Posterior cingulate gyrus (tissue), 11 donors: ENCODE results near the gene CRTC1.

ENCODE experiments used
- DNase-seq, 10 donors: peaks; one replicate each; pipeline versions ENCODE4 v3.0.0 to v3.0.0-alpha.2; 2020 to 2021; ENCODE audit warnings: mixed read lengths in 3 of 10
- intact Hi-C: fragments of 100-400 bp; cut with DNase I; formaldehyde crosslinking; loops from one replicate; pipeline ENCODE4 v1.15.1; 2023

The CRTC1 gene

DNA sequence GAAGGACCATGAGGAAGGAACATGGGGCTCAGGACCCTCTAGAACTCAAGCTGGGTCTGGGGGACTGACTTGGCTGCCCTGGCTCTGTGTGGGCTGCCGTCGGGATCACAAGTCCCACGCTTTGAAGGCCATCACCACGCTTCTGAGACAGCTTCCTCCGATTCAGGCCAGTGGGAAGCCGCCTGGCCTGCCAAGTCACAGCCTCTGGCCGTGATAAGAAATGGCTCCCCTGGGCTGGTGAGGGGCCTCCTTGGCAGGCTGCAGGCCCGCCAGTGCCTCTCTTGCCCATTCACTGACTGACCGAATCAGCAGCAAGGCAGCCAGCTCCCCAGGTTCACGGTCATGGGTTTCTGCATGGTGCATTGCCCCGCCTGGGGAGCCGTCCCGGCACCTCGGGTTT is 58.8 kb downstream of the CRTC1 start:
- intact Hi-C loops: no loop called here
- DNase-seq: peak in 1 of 10 donors; percentile 73

DNA sequence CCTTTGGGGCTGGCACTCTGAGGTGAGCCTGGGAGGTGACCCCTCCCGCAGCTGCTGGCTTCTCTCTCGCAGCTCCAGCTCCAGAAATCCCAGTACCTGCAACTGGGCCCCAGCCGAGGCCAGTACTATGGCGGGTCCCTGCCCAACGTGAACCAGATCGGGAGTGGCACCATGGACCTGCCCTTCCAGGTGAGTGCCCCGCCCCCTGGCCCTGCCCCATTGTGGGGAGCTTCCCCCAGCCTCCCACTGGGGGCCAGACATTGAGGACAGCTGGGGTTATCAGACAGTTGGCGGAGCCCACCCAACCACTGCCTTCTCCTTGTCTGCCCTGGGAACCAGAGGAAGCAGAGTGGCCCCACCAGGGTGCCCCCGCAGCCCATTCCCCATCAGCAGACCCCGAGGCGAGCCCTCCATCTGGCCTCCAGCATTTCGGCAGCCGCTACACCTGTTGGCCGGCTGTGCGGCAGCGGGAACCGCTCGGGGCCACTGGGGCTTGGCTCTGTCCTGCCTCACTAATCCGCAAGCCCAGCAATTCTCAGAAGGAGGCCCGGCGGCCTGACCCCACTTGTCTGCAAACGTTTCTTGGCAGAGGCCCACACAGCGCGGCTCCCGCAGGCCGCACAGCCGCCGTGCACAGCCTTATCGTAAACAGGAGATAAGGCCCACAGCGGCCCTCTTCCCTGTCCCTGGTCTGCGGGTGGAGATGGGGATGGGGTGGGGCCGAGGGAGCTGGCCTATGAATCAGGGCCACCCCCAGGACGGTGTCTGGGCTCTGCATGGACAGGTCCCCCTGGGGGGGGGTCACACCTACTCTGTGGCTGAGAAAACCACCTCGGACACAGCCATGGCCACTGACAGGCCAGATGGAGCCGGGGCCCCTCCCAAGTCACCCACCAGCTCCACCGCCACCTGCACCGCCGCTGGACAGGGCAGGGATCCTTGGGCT is 59.6 kb downstream of the CRTC1 start:
- DNase-seq: peak in 1 of 10 donors; percentile 87

DNA sequence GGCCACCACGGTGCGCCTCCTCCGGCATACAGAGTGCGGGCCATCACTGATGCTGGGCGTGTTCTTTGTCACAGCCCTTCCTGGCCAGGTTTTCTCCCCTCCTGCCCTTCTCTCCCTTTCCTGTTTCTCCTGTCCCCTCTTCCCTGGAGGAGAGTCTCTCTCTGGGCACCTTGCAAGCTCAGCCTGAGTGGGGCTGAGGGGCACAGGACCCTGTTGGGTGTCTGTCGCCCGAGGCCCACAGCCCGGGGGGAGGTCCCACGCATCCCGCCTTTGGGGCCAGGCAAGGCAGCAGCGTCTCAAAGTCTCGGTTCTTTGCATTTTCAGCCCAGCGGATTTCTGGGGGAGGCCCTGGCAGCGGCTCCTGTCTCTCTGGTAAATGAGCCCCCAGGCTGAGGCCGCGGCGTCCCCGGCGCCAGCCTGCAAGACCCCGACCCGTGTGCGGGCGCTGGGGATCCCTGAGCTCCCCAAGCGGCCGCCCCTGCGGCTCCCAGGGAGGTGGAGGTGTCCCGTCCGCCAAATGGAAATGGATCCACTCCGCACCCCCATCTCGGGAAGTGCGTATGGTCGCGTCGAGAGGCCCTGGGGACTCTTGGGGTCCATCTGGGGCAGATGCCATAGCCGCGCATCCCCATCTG is 60.4 kb downstream of the CRTC1 start:
- intact Hi-C loops: no loop called here
- DNase-seq: no peak

More for the DNA sequence above, 59.6 kb downstream of the CRTC1 start:
- intact Hi-C loops: no loop called here

DNA sequence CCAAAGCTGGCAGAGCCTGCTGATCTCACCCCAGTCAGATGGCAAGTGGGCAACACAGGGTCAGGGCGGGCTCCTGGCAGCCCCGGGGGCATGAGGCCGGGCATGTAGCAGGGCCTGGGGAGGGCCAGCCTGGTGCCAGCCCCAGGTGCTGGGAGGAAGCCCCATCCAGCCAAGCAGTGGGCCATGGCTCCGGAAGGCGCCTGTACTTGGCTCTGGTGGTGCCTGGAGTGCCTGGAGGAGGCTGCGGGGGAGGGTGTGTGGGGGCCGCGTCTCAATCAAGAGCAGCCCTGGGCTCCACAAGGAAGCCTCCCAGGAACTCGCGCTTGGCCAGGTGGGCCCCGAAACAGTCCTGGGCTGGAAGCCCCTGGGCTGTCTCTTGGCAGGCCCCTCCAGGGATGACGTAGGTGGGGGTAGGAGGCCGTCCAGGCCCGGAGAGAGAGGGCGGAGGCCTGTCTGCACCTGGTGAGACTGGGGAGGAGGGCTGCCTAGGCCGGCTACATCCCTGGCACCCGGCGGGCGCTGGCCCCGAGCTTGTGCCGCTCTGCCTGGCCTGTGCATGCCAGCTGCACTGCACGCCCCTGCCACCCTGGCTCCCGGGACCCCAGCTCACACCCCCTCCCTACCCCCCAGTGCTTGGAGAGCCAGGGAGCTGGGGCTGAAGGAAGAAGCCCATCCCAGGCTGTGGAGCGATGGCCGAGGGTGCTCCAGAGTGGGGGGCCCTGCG is 61.7 kb downstream of the CRTC1 start:
- intact Hi-C loops: no loop called here
- peak in 1 of 10 donors; percentile 87 for DNase-seq

DNA sequence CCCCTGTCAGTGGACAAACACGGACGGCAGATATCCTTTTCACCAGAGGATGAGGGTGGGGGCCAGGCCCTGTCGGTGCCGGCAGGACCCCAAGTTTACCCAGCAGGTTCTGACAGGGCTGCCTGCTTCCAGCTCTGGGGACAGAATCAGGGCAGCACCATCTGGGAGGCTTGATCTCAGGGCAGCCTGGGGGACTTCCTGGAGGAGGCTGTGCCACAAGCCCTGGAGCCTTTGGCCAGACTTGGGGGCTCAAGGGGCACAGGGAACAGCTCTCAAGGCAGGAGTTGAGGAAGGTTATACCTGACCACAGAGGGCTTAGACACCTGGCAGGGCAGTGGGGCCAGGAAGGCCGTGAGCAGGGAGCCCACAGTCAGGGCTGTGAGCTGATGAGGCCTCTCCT is 62.5 kb downstream of the CRTC1 start:
- intact Hi-C loops: no loop called here

DNA sequence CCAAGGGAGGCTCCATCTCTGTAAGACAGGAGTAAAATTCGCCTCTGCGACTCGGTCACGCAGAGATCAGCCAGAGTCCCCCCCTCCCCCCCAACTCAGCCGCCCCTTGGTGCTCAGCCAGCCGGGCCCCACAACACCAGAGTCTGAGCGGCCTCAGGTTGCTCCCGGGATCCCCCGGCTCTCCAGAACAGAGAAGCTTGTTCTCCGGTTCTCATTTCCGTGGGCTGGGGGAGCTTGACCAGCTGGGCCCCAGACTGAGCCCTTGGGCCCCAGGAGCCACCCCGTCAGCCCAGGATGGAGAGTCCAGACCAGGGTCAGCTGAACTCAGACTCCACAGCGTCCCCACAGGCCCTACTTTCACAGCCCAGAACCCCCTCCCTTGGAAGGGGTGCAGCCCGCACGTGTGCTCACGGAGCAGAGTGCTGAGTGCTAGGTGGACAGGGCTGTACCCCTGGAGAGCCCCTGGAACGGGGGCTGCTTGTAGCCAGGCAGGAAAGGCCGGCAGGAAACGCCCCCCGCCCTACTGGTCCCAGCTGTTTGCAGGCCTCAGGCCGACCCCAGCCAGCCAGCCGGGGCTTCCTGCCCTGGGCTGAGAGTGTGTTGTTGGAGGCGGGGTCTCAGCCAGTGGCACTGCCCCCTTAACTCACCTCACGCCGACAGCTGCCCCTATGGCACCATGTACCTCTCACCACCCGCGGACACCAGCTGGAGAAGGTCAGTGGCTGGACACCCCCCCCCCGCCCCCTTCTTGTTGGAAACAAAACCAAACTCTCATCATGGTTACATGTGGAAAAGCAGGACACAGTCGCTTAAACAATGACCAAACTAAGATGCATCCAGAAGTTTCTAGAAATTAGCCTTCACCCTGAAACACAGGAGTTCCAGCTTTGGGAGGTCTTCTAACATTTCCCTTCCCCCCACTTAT is 63.2 kb downstream of the CRTC1 start:
- intact Hi-C loops: no loop called here
- no peak for DNase-seq

More for the DNA sequence above, 62.5 kb downstream of the CRTC1 start:
- no peak for DNase-seq

DNA sequence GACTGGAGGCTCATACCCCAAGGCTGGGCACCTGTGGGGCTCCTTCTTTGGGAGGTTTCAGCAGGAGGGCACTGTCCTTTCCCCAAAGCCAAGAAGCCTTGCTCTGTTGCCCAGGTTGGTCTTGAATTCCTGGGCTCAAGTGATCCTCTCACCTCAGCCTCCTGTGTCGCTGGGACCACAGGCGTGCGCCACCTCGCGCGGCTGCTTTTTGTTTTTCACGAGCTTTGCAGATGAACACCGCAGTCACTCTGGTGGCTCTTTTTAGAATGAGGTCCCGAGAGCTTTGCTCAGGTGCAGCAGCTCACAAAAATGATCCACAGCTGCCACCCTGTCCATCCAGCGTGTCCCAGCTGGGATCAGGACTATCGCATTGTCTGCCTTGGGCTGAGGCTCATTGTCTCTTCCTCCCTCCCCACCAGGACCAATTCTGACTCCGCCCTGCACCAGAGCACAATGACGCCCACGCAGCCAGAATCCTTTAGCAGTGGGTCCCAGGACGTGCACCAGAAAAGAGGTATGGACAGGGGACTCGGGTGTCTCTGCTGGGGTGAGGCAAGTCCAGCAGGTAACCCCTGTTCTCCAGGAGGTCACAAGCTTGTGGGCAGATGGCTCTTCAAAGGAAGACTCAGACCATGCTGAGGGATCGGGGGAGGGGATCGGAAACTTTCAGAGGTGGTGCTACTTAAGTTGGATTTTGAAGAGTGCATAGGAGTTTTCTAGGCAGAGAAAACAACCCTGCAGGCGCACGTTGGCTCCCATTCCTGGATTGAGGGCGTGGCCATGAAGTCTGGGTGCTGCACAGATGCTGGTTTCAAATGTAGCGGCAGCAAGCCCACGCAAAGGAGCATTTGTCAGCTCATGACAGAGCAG is 66.1 kb downstream of the CRTC1 start:
- DNase-seq: peak in 1 of 10 donors; percentile 75
- intact Hi-C loops: no loop called here

DNA sequence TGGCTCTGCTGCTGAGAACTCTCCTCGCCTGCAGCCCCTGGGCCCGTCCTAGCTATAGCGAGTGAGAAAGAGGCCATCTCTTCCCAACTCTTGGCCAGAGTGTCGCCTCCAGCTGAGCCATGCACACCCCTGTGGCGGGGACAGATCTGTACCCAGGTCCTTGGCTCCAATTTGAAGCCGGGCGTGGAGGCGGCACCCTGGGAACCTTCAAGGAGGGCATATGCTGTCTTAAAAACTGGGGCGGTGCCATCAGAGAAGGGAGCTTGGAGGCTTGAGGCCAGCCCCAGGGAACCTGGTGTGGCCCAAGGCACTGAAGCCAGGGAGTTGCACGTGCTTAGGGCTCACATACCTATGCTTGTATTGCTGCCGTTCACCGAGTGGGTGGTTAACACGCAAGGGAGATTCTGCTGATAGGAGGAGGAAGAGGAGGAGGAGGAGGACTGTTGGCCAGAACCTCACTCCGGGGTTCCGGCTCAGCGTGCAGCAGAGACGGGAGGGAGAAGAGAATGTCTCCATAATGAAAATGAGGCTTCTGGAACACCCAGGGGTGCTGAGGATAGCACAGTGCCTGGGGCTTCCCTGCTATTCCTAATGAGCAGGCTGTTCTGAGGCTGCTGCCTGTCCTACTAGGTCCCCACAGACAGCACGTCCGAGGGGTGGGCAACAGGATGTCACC is 67.0 kb downstream of the CRTC1 start:
- intact Hi-C loops: no loop called here
- DNase-seq: peak in 1 of 10 donors; percentile 91

DNA sequence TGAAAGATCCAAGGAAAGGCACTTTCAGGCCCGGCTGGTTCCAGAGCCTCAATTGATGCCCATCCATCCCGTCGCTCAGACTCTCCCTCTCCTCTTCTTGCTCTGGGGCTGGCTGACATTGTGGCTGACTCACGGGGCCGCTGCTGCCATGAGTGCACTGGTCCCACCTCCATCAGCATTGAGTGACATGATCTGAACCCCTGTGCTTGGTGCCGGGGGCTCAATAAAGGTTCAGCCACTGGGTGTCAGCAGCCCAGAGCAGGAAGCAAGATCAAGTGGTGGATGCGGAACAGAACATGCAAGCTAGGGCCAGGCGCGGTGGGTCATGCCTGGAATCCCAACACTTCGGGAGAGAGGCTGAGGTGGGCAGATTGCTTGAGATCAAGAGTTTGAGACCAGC is 68.1 kb downstream of the CRTC1 start:
- intact Hi-C loops: no loop called here
- DNase-seq: no peak

DNA sequence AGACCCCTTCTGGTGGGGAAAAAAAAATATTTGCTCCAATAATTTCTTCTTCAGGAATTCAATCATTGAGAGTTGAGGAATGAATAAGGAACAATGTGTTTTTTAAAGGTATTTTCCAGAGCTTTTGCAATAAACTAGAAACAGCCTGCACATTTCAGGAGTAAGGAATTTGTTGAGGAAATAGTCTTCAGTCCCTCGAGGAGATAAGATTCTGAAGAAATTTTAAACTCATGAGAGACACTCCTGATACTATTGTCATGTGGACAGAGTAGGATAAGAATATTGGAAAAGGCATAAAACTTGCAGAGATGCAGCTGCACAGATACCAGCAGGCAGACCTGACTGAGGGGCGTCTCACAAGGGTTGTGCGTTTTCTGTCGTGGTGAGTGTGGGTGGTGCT is 71.0 kb downstream of the CRTC1 start:
- intact Hi-C loops: no loop called here
- DNase-seq: no peak

DNA sequence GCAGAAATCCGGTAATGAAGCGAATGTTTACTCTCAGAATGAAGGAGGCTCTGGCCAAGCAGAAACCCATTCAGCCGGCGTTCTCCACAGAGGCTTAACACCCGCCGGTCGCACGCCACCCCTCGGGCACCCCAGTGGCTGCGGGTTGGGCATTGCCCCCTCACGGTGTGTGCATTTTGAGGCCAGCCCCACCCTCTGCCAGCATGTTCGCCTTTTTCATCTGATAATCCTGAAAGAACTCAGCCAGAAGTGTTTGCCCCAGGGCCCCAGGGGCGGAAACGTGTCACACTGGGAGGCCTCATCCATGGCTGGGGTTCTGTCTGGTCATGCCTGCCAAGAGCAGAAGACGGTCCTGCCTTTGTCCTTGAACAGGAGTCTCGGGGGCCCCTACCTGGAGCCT is 73.4 kb downstream of the CRTC1 start:
- no peak for DNase-seq
- intact Hi-C loops: no loop called here

DNA sequence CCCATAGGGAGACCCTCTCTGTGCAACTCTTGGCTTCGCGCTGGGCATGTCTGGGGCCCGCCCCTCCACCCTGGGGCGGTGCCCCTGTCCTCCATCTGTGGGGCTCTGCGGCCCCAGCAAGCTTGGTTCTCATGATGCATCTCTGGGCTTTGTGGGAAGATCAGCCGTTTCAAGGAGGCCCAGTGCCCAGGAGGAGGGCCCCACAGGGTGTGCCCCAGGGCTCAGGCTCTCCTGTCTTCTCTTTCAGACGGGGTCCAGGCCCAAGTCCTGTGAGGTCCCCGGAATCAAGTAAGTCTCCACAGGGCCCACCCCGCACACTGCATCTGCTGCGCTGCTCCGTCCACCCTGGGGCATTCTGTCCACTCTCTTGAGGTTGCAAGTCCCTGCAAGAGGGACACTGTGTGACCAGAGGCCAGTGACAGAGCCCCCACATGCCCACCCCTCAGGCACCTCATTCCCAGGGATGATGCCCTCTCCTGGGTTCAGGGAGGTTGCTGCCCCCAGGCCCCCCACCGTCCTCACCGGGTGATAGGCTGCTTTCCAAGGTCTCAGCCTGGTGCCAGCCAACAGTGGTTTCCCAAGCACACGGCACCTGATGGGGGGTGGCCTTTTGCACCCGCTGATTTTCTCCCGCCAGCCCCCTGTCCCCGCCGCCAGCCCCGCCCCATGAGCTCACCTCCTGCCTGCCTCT is 76.0 kb downstream of the CRTC1 start:
- intact Hi-C loops: no loop called here
- DNase-seq: no peak

DNA sequence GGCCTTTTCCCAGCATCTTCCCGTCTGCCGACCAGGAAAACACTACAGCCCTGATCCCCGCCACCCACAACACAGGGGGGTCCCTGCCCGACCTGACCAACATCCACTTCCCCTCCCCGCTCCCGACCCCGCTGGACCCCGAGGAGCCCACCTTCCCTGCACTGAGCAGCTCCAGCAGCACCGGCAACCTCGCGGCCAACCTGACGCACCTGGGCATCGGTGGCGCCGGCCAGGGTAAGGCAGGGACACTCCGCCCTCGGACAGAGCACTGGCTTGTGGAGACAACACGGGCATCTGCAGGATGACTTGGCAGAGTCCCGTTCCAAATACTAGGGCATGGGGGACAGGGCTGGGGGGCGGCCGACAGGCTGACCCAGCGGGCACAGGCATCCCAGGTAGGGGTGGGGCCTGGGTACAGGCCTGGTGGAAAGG is 76.5 kb downstream of the CRTC1 start:
- DNase-seq: no peak
- intact Hi-C loops: no loop called here

DNA sequence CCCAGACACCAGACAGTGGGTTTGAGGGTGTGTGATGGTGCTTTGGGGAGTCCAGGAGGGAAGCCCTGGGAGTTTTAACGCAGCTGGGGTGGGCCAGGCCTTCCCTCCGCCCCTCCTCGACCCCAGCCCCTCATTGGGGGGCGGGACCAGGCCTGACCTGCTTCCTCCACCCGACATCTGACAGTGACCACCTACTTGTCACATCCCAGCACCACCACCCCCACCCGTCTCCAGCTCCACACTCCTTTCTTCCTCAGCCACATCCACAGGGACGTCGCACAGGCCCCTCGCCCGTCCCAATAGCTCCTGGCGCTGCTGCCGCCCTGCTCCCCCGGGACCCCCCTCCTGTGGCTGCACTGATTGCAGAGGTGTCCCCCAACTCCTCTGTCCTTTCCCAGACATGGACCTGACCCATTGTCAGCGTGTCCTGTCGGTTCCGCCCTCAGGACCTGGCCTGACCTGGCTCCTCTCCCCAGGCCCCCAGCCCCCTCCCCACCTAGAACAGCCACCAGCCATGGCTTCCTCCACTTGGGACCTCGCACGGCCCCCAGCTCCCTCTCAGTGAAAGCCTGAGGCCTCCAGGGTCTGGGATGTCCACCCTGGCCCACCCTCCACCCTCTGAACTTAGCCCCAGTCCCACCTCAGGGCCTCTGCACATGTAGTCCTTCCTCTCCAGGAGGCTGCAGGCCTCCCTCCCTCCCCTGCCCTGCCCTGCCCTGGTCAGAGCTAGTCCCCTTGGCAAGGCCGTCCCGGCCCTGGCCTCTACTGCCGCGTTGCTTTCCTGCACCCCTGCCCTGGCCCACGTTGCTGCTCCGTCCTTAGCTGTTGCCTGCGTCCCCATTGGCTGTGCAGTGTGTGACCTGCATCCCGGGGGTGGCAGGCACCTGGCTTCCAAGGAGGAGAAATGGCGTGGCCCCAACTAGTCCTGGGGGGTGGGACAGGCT is 77.2 kb downstream of the CRTC1 start:
- DNase-seq: no peak
- intact Hi-C loops: no loop called here

DNA sequence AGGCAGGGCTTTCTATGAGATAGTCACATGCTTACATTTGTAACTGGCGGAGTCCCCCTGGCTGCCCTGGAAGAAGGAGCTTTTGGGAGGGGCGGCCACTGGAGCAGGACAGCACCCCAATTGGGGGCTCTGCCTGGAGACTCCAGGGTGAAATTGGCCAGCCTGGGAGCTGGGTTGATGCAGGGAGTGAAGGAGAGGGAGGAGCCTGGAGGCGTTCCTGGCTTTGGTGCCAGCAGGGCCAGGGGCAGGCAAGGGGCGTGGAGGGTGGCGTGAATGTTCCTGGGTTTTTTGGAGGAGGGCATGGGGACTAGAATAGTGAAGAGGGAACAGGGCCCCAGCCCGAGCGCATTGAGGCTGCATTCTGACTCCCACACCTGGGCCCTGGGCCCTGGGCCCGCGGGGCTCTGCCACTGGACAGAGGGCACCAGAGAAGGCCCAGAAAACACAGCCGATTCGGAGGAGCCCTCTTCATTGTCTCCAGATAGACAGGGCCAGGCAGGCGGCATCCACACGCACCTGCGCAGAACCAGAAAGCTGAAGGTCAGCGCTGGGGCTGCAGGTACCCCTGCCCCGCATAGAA is 78.1 kb downstream of the CRTC1 start:
- intact Hi-C loops: no loop called here
- DNase-seq: no peak
